22Rv1 (cell line): ENCODE measurements around the gene HRNR.
"Not testable (repeated sequence)": the region's sequence is repeated elsewhere in the genome, so short reads cannot be mapped to it uniquely, and the experiment has no call there.

Experiments
- CTCF ChIP-seq: fragments of 450-650 bp; IDR thresholded peaks from 2 replicates; pipeline ENCODE4 v1.5.1; 2017; ENCODE audit warnings: mild to moderate bottlenecking
- ZFX ChIP-seq: fragments of 450-650 bp; IDR thresholded peaks from 2 replicates; pipeline ENCODE4 v1.6.1; 2017; ENCODE audit warnings: antibody characterized with exemption, borderline replicate concordance

GRCh38 chr1:152215604-152216003 is 8.4 kb downstream of the HRNR start:
- not testable (repeated sequence) for TF ChIP-seq CTCF, ZFX
